Thyroid gland (tissue), 4 donors: ENCODE measurements around the gene PRAC1.

ENCODE experiments used
- POLR2A ChIP-seq, 2 donors: fragments of 450-650 bp; IDR thresholded peaks; one replicate each; pipeline ENCODE4 v1.6.1; 2017; ENCODE audit warnings: antibody characterized with exemption in 2 of 2, mild to moderate bottlenecking in 2 of 2, moderate library complexity in 1 of 2
- TF ChIP-seq, protein P1 (sequence below), 6 experiments: fragments of 200-600 bp in 3 of 6; fragments of 450-650 bp in 3 of 6; sonication (generic) in 3 of 6; IDR thresholded peaks; one replicate each; pipeline ENCODE4 v1.5.1; 2016 to 2019; ENCODE audit warnings: antibody characterized with exemption in 6 of 6, mild to moderate bottlenecking in 2 of 6, inconsistent platforms in 1 of 6, moderate library complexity in 1 of 6

DNA sequence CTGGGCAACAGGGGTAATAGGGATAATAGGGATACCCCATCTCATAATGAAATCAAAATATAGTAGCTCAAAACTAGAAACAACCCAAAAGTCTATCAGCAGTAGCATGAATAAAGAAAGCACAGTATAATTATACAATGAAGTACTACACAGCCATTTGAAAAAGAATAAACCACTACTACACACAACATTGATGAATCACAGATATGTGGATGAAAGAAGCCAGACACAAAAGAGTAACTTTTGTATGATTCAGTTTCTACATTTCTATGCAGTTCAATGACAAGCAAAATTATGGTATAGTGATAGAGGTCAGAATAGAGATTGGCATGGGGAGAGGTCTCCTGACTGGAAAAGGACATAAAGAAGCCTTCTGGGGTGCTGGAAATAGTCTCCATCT, 9.0 kb upstream of the PRAC1 start:
- TF ChIP-seq, protein P1, sequence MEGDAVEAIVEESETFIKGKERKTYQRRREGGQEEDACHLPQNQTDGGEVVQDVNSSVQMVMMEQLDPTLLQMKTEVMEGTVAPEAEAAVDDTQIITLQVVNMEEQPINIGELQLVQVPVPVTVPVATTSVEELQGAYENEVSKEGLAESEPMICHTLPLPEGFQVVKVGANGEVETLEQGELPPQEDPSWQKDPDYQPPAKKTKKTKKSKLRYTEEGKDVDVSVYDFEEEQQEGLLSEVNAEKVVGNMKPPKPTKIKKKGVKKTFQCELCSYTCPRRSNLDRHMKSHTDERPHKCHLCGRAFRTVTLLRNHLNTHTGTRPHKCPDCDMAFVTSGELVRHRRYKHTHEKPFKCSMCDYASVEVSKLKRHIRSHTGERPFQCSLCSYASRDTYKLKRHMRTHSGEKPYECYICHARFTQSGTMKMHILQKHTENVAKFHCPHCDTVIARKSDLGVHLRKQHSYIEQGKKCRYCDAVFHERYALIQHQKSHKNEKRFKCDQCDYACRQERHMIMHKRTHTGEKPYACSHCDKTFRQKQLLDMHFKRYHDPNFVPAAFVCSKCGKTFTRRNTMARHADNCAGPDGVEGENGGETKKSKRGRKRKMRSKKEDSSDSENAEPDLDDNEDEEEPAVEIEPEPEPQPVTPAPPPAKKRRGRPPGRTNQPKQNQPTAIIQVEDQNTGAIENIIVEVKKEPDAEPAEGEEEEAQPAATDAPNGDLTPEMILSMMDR (IDR thresholded peaks at IDR 0.05) = no peak
- no peak for TF ChIP-seq POLR2A (IDR thresholded peaks at IDR 0.05)
